HG03045 (cell line): ENCODE measurements around the gene CENPS.
"Not testable (repeated sequence)": the region's sequence is repeated elsewhere in the genome, so short reads cannot be mapped to it uniquely, and the experiment has no call there.

Experiments used
- ATAC-seq: cut with Tn5 transposase; IDR thresholded peaks from one replicate; pipeline ENCODE4 v1.9.1; 2021; ENCODE audit warnings: mild to moderate bottlenecking, moderate library complexity; ENCODE audit not compliant: unreplicated experiment

CENPS gene

GRCh38 chr1:10418741-10419140 lies 11.5 kb upstream of the CENPS start:
- not testable (repeated sequence) for ATAC-seq

GRCh38 chr1:10419351-10419750 lies 10.9 kb upstream of the CENPS start:
- ATAC-seq, result no peak

GRCh38 chr1:10421637-10422036 lies 8.6 kb upstream of the CENPS start:
- no peak for ATAC-seq

GRCh38 chr1:10424034-10424433 lies 6.2 kb upstream of the CENPS start:
- no peak for ATAC-seq

- no peak for ATAC-seq
Observed at GRCh38 chr1:10424651-10425050, 5.6 kb upstream of the CENPS start.

GRCh38 chr1:10425826-10426534 lies 4.3 kb upstream of the CENPS start:
- ATAC-seq, result not testable (repeated sequence)

- not testable (repeated sequence) for ATAC-seq
Observed at GRCh38 chr1:10426535-10426848, 3.7 kb upstream of the CENPS start.

- ATAC-seq, result no peak
Observed at GRCh38 chr1:10428984-10429383, 1.2 kb upstream of the CENPS start.

- ATAC-seq, result no peak
Observed at GRCh38 chr1:10429868-10430215, 391 bp upstream of the CENPS start.

- no peak for ATAC-seq
Observed at GRCh38 chr1:10431070-10431730, 967 bp downstream of the CENPS start.

- ATAC-seq, result no peak
Observed at GRCh38 chr1:10432910-10433700, 2.9 kb downstream of the CENPS start.

- no peak for ATAC-seq
Observed at GRCh38 chr1:10433790-10434189, 3.6 kb downstream of the CENPS start.

GRCh38 chr1:10434590-10434989 lies 4.4 kb downstream of the CENPS start:
- ATAC-seq, result no peak

GRCh38 chr1:10437052-10437451 lies 6.8 kb downstream of the CENPS start:
- no peak for ATAC-seq

- ATAC-seq, result no peak
Observed at GRCh38 chr1:10438677-10439163, 8.5 kb downstream of the CENPS start.

GRCh38 chr1:10440305-10440704 lies 10.1 kb downstream of the CENPS start:
- ATAC-seq, result no peak

- ATAC-seq, result no peak
Observed at GRCh38 chr1:10440794-10441193, 10.6 kb downstream of the CENPS start.

- no peak for ATAC-seq
Observed at GRCh38 chr1:10444248-10444647, 14.0 kb downstream of the CENPS start.

- ATAC-seq, result no peak
Observed at GRCh38 chr1:10444795-10445397, 14.7 kb downstream of the CENPS start.

GRCh38 chr1:10446790-10447422 lies 16.7 kb downstream of the CENPS start:
- no peak for ATAC-seq

- no peak for ATAC-seq
Observed at GRCh38 chr1:10449751-10450150, 19.5 kb downstream of the CENPS start, which contains the start of gene CORT. Gene CORT (plus strand): TSS chr1:10450031. CDS start chr1:10450224, 193 bp downstream.
